Duodenal mucosa (tissue), 2 donors: Measurements from ENCODE around the gene LRMDA.

Experiments
- H3K27ac ChIP-seq: one replicate; pipeline ENCODE4 v1.7.0; 2013; ENCODE audit warnings: low read depth, low read length
- H3K27me3 ChIP-seq, 2 donors: one replicate each; pipeline ENCODE4 v1.7.0; 2013; ENCODE audit warnings: low read length in 2 of 2, control low read depth in 1 of 2; ENCODE audit not compliant: insufficient read depth in 2 of 2, control insufficient read depth in 1 of 2
- H3K36me3 ChIP-seq, 2 donors: one replicate each; pipeline ENCODE4 v1.7.0; 2013; ENCODE audit warnings: low read length in 2 of 2, control low read depth in 1 of 2; ENCODE audit not compliant: insufficient read depth in 2 of 2, control insufficient read depth in 1 of 2
- H3K4me1 ChIP-seq, 2 donors: one replicate each; pipeline ENCODE4 v1.7.0; 2013; ENCODE audit warnings: low read length in 2 of 2, control low read depth in 1 of 2; ENCODE audit not compliant: insufficient read depth in 2 of 2, control insufficient read depth in 1 of 2
- H3K4me3 ChIP-seq, 2 donors: one replicate each; pipeline ENCODE4 v1.7.0; 2013; ENCODE audit warnings: low read length in 2 of 2, low read depth in 1 of 2
- H3K9ac ChIP-seq, 2 donors: one replicate each; pipeline ENCODE4 v1.7.0; 2013; ENCODE audit warnings: low read length in 2 of 2, low read depth in 1 of 2
- H3K9me3 ChIP-seq, 2 donors: one replicate each; pipeline ENCODE4 v1.7.0; 2013; ENCODE audit warnings: low read length in 2 of 2, control low read depth in 1 of 2; ENCODE audit not compliant: control insufficient read depth in 1 of 2

Gene LRMDA

DNA sequence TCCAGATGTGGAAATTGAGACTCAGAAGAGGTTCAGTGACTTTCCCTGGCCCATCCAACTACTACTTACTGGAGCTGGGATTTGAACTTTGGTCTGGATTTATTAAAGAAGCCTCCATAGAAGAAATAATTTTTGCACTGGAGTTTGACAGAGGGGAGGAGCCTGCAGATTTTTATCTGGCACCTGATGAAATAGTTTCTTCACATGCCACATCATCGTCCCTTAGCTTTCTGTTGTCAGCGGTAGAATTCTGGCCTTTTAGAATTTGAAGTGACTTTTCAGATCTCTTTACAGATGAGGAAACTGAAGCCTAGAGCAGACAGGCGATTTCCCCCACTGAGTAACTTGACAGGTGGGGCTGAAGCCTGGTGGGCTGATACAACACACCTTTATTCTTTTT lies 233.5 kb downstream of the LRMDA start:
- no peak overlapping the region for H3K9ac ChIP-seq
- no peaks in the 10 kb centered on the region for H3K27me3 ChIP-seq
- H3K4me1 ChIP-seq = peaks cover 5 to 9% of the 10 kb centered on the region in 2 donors
- no peaks in the 10 kb centered on the region for H3K9me3 ChIP-seq
- no peak overlapping the region for H3K4me3 ChIP-seq
- no peaks in the 10 kb centered on the region for H3K36me3 ChIP-seq
- no peak overlapping the region for H3K27ac ChIP-seq

DNA sequence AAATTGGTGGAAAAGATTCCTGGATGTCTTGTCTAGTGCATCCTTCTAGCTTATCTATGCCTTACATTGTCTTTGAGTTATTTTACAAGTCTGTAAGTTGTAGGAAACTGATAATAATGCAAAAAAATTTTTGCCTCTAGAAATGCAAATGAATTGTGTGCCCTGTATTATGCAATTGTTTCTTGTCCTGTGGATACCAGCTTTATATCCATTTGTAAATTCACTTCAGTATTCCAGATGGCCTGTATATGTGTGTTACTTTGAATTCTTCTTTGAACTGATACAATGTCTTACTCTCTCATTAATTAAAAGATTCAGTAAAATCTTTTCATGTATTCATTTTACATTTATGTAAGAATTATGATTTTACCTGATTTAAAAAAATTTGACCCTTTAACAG lies 234.3 kb downstream of the LRMDA start:
- Histone ChIP-seq H3K4me3 (no peak overlapping the region), H3K27ac (no peak overlapping the region), H3K9me3 (no peaks in the 10 kb centered on the region), H3K27me3 (no peaks in the 10 kb centered on the region), H3K9ac (no peak overlapping the region), H3K36me3 (no peaks in the 10 kb centered on the region), H3K4me1 (peaks cover 5 to 7% of the 10 kb centered on the region in 2 donors)

DNA sequence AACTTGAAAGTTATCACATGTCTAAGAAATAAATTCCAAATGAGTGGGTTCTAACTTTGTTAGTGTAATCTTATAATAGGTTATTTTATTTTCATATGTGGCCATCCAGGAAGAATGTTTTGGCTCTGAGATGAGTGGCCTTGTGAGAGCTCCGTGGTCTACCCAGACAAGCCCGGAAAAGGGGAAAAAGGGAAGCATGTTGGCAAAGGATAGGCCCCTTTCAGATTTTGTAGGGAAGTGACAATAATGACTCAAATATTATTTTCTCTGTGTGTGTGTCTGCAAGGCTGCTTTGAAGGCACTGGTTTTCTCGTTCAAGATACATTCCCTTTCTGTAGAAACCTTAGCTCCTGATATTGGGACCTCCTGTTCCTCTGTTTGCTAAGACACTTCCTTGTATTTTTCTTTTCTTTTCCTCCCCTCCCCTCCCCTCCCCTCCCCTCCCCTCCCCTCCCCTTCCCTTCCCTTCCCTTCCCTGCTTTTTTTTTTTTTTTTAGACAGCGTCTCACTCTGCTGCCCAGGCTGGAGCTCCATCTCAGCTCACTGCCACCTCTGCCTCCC lies 240.8 kb downstream of the LRMDA start:
- Histone ChIP-seq H3K27ac (no peak overlapping the region), H3K9me3 (no peaks in the 10 kb centered on the region), H3K27me3 (no peaks in the 10 kb centered on the region), H3K36me3 (no peaks in the 10 kb centered on the region), H3K9ac (no peak overlapping the region), H3K4me3 (no peak overlapping the region), H3K4me1 (no peaks in the 10 kb centered on the region)

DNA sequence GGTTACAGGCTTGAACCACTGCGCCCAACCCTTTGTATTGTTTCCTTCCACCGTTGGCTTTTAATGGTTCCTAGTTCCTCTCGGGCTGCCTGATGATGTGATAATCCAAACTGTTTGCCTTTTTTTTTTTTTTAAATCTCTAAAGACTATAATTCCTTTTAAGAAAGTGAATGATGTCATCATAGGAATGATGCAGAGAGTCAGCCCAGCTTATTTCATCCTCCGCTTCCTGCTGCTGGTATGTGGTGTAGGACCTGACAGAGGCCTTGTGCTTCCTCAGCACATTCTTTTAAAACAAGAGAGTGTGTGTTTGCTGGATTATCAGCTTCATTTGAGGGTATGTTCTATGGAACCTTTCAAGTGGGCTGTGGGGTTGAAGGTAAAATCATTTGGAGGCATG lies 241.4 kb downstream of the LRMDA start:
- H3K4me1 ChIP-seq = no peaks in the 10 kb centered on the region
- H3K36me3 ChIP-seq = no peaks in the 10 kb centered on the region

DNA sequence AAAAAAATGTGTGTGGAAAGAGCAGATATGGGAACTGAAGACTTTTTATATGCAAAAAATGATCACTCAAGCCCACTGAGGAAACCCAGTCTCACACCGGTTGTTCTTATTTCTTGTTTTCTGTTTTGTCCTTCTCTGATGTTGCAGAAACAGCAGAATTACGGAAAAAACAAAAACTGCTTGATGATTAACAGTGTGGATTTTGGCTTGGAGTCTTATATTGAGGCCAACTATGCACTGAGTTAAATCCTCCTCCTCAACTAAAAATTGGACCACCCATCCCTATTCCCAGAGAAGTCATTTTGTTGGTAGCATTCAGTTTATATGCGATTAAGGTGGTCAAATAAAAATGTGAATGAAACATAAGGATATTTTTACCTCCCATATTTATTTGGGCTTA lies 246.1 kb downstream of the LRMDA start:
- Histone ChIP-seq H3K36me3 (no peaks in the 10 kb centered on the region), H3K27me3 (no peaks in the 10 kb centered on the region), H3K9ac (no peak overlapping the region), H3K4me1 (no peaks in the 10 kb centered on the region), H3K4me3 (no peak overlapping the region), H3K9me3 (no peaks in the 10 kb centered on the region), H3K27ac (no peak overlapping the region)

More for the DNA sequence above, 241.4 kb downstream of the LRMDA start:
- Histone ChIP-seq H3K9me3 (no peaks in the 10 kb centered on the region), H3K27ac (no peak overlapping the region), H3K9ac (no peak overlapping the region), H3K27me3 (no peaks in the 10 kb centered on the region), H3K4me3 (no peak overlapping the region)

DNA sequence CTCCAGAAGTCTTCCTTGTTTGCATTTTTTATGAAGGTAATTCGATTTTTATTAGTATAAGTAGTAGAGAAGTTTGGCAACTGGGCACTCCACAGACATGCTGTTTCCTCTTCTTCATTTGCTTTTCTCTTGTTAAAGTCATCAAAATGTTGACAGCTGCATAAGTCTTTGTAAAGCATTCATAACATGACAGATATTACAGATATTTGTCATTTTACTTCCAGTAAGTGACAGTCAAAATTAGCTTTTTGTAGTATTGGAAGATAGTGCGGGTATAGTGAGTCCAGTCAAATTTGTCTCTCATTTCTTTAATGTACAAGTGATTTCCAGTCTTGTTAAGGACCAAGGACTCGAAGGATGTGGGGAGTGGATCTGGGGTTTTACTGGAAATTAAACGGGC lies 247.1 kb downstream of the LRMDA start:
- H3K4me3 ChIP-seq = no peak overlapping the region
- H3K9ac ChIP-seq = no peak overlapping the region
- no peaks in the 10 kb centered on the region for H3K36me3 ChIP-seq
- no peaks in the 10 kb centered on the region for H3K9me3 ChIP-seq
- H3K4me1 ChIP-seq = no peaks in the 10 kb centered on the region
- H3K27me3 ChIP-seq = no peaks in the 10 kb centered on the region
- H3K27ac ChIP-seq = no peak overlapping the region

DNA sequence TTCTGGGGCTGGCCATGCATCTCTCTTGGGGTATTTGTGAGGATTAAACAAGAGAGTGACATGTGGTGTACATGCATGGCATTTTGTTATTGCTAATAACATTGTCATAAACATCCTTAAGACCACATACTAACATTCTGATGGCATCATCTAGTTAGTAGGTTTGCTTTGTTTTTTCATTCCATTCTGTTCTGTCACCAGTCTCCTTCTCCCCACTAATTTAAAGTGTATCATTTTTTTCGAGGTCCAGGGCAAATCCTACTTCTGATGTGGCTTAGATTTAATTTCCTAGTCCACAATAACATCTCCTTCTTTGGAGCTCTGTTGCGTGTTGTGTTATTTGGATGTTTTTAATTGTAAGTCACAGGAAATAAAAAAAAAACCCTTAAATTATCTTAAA lies 248.1 kb downstream of the LRMDA start:
- Histone ChIP-seq H3K27ac (no peak overlapping the region), H3K27me3 (no peaks in the 10 kb centered on the region), H3K4me3 (no peak overlapping the region), H3K4me1 (no peaks in the 10 kb centered on the region), H3K9me3 (no peaks in the 10 kb centered on the region), H3K9ac (no peak overlapping the region), H3K36me3 (no peaks in the 10 kb centered on the region)

DNA sequence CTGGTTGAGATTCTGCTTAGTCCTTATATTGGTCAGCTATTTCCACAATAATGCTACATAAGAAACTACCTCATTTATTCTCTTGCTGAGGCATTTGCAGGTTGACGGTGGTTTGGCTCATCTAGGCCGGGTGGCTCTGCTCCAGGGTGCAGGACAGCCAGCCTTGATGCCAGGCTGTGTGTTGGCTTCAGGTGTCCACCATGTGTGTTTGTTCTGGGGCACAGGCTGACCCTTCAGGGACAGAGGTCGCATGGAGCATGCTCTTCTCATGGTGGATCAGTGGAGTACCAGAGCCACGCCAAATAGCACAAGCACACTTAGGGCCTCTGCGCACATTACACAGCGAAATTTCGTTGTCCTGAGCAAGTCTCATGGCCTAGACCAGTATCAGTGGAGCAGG lies 249.9 kb downstream of the LRMDA start:
- Histone ChIP-seq H3K9ac (no peak overlapping the region), H3K9me3 (no peaks in the 10 kb centered on the region), H3K36me3 (no peaks in the 10 kb centered on the region), H3K4me3 (no peak overlapping the region), H3K27me3 (no peaks in the 10 kb centered on the region), H3K27ac (no peak overlapping the region), H3K4me1 (peaks cover 10% of the 10 kb centered on the region in 2 donors)

DNA sequence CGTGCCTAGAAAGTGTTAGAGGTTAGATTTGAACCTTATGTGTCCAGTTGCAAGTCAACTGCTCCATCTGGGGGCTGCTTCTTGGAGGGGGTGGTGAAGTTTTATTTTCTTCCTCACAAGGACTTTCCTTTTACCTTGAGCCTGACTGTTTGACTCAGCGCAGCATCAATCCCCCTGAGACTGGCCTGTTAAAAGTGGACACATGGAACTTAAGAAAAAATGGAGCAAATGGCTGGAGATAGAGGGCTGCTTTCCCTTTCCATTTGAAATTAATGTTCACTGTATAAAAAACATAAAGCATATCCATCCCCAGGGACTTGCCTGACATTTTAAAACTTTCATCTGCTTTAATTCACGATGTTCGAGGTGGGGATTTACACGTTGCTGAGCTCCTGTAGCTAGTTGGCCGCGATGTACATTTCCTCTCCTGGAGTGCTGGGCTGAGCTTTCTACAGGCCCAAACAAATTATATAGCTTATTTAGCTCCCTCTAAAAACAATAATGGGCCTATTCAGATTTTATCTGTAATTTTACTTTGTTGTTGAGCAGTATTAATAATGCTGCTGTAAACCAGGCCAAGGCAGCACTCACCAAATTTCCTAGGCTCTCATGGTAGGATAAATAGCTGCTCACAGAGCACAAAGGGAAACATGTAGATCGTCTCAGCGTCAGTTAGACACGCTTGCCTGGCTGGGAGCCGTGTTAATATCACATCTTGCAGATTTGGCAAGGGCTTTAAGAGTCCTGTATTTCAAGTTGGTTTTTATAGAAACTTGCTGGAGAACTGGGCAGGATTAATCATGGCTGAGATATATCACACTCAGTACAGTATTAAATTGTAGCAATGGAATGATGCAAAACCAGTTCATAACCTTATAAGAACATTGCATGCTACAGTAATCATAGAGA lies 251.5 kb downstream of the LRMDA start:
- Histone ChIP-seq H3K27me3 (no peaks in the 10 kb centered on the region), H3K4me1 (peaks cover 10 to 14% of the 10 kb centered on the region in 2 donors), H3K4me3 (no peak overlapping the region), H3K9ac (no peak overlapping the region), H3K9me3 (peaks cover 2 to 8% of the 10 kb centered on the region in 2 donors), H3K27ac (no peak overlapping the region), H3K36me3 (no peaks in the 10 kb centered on the region)

DNA sequence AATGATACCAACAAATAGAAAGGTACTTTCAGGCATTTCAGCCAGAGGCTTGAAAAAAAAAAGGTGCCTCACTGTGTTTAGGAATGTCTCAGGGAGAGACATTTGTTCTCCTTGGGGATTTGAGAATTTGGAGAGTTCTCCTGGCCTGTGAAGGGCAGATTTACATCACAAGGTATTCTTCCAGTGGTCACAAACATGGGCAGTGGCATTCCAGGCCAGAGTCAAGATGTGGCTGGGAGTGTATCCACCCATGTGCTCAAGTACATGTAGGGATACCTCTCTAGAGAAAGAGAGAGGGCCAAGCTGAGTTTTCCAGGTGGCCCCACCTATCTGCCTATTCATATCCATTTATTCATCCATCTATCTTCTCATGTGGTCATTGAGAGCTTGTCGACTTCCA lies 253.8 kb downstream of the LRMDA start:
- Histone ChIP-seq H3K4me3 (no peak overlapping the region), H3K36me3 (no peaks in the 10 kb centered on the region), H3K9me3 (peaks cover 2 to 11% of the 10 kb centered on the region in 2 donors), H3K4me1 (peaks cover 10 to 14% of the 10 kb centered on the region in 2 donors), H3K27me3 (no peaks in the 10 kb centered on the region), H3K9ac (no peak overlapping the region), H3K27ac (no peak overlapping the region)
